ENCODE results near the gene SUGT1. TPM values are rescaled to one million over a fixed set of nuclear protein-coding genes. Genes with fewer than 3 reads are reported as not detected.
"Not testable (repeated sequence)": the region's sequence is repeated elsewhere in the genome, so short reads cannot be mapped to it uniquely, and the experiment has no call there.

Gene SUGT1
- total RNA-seq, 2 donors from 2014 or later = 34.4 to 47.8 TPM

DNA sequence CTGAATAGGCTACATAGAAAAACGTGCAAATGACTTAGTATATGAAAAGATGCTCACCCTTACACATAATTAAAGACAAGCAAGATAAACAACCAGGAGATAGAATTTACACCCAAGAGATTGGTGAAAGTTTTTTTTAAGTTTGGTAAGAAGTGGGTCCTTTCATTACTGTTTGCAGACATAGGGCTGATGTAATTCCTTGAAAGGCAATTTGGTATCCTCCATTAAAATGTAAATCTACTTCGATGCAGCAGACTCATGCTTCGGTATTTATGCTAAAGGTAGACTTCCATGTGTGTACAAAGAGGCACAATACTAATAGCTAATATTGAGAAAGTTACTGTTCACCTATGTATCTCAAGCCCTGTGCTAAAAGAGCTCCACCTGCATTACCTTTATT is 53.4 kb downstream of the SUGT1 start:
- no peak for DNase-seq (ENCODE audit: low spot score)
- no peaks in the 10 kb centered on the region for H3K36me3 ChIP-seq
- intact Hi-C loops (cut with DNase I) = no loop called here
- no peak for TF ChIP-seq POLR2A (IDR thresholded peaks at IDR 0.05)
- TF ChIP-seq POLR2AphosphoS5 (IDR thresholded peaks at IDR 0.05) = no peak
- TF ChIP-seq, protein P1, sequence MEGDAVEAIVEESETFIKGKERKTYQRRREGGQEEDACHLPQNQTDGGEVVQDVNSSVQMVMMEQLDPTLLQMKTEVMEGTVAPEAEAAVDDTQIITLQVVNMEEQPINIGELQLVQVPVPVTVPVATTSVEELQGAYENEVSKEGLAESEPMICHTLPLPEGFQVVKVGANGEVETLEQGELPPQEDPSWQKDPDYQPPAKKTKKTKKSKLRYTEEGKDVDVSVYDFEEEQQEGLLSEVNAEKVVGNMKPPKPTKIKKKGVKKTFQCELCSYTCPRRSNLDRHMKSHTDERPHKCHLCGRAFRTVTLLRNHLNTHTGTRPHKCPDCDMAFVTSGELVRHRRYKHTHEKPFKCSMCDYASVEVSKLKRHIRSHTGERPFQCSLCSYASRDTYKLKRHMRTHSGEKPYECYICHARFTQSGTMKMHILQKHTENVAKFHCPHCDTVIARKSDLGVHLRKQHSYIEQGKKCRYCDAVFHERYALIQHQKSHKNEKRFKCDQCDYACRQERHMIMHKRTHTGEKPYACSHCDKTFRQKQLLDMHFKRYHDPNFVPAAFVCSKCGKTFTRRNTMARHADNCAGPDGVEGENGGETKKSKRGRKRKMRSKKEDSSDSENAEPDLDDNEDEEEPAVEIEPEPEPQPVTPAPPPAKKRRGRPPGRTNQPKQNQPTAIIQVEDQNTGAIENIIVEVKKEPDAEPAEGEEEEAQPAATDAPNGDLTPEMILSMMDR (IDR thresholded peaks at IDR 0.05) = no peak
- H3K27ac ChIP-seq = no peak overlapping the region
- WGBS = 72% methylated on average over 3 of the region's 3 CpGs
- H3K4me3 ChIP-seq = no peak overlapping the region
- no peaks in the 10 kb centered on the region for H3K4me1 ChIP-seq (replicated peaks)
- no peaks in the 10 kb centered on the region for H3K27me3 ChIP-seq (replicated peaks; ENCODE audit: insufficient read depth)
- no peaks in the 10 kb centered on the region for H3K9me3 ChIP-seq

DNA sequence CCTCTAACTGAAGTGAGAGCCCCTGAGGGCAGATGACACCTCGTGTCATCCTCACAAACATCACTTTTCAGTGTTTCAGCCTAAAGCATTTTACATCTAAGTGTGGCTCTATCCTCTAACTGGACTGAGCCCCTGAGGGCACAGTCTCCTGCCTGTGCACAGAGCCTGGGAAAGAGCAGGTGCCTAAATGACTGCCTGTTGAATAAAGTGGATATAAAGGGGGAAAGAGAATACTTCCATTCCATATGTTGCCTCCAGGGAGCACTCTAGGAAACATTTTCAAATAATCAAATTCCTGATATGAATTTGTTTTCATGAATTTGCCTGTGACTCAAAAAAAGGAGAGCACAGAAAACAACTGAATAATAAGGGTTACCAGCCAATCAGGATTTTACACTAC is 54.7 kb downstream of the SUGT1 start:
- no peaks in the 10 kb centered on the region for H3K27me3 ChIP-seq (replicated peaks; ENCODE audit: insufficient read depth)
- no peaks in the 10 kb centered on the region for H3K36me3 ChIP-seq
- no peaks in the 10 kb centered on the region for H3K9me3 ChIP-seq
- WGBS = 73% methylated on average over 1 of the region's 1 CpG
- H3K27ac ChIP-seq = no peak overlapping the region
- no peak overlapping the region for H3K4me3 ChIP-seq
- TF ChIP-seq, protein P1 (IDR thresholded peaks at IDR 0.05) = no peak
- no peak for TF ChIP-seq POLR2AphosphoS5 (IDR thresholded peaks at IDR 0.05)
- no peak for TF ChIP-seq POLR2A (IDR thresholded peaks at IDR 0.05)
- DNase-seq (ENCODE audit: low spot score) = no peak
- intact Hi-C loops (cut with DNase I) = no loop called here
- no peaks in the 10 kb centered on the region for H3K4me1 ChIP-seq (replicated peaks)

DNA sequence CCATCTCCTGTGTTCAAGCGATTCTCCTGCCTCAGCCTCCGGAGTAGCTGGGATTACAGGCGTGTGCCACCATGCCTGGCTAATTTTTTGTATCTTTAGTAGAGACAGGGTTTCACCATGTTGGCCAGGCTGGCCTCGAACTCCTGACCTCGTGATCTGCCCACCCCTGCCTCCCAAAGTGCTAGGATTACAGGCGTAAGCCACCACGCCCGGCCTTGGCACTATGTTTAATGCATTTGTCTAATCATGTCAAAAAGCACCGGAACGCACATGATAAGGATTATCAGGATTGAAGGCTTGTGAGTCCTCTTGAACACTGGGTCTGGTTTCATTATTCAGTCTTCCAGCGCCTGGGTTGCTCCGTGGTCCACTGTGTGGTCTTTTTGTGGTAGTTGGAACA is 55.6 kb downstream of the SUGT1 start:
- H3K27me3 ChIP-seq (replicated peaks; ENCODE audit: insufficient read depth); H3K4me3 ChIP-seq; H3K4me1 ChIP-seq (replicated peaks); intact Hi-C loops (cut with DNase I); DNase-seq (ENCODE audit: low spot score); H3K9me3 ChIP-seq; H3K36me3 ChIP-seq; H3K27ac ChIP-seq: not testable (repeated sequence)
- WGBS = 90% methylated on average over 12 of the region's 12 CpGs

DNA sequence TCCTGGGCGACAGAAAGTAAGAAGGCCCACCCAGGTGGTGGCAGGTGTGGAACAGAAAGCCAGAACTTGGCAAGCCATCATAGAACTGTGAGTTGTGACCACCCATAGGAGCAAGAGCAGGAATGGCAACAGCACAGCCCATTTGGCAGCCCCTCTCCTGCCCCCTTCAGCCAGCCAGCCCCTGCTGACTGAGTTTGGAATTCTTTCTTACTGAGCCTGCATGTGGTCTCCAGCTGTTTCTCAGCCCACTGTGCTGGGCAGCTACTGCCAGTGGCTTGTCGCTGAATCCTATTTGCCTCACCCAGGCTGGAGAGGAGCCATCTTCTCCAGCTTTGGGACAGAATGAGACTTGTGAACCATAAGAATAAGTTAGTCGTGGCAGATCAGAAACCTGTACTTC is 58.6 kb downstream of the SUGT1 start:
- Histone ChIP-seq H3K9me3 (no peaks in the 10 kb centered on the region), H3K27ac (no peak overlapping the region), H3K4me1 (replicated peaks) (no peaks in the 10 kb centered on the region), H3K36me3 (no peaks in the 10 kb centered on the region), H3K27me3 (replicated peaks; ENCODE audit: insufficient read depth) (no peaks in the 10 kb centered on the region), H3K4me3 (no peak overlapping the region)
- DNase-seq (ENCODE audit: low spot score) = no peak
- TF ChIP-seq POLR2A (IDR thresholded peaks at IDR 0.05) (no peak), POLR2AphosphoS5 (IDR thresholded peaks at IDR 0.05) (no peak)
- TF ChIP-seq, protein P1 (IDR thresholded peaks at IDR 0.05) = no peak
- intact Hi-C loops (cut with DNase I) = no loop called here
- WGBS = 44% methylated on average over 3 of the region's 3 CpGs

DNA sequence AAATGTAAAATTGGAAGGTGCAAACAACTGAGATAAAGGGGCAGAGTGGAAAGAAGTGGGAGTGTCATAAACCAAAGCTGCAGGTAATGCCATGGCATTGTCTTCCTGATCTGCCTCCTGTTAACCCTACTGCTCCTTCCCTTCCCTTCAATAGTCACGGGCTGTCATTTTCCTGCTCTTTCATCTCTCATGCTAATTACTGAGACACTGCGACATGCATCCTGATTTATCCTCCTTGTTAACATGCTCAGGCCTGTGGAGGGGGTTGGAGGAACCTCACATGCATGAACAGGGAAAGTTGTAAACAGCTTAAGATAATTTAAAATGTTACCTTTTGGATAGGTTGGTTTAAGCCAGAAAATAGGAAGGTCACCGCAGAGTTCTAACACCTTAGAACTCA is 59.7 kb downstream of the SUGT1 start:
- Histone ChIP-seq H3K27me3 (replicated peaks; ENCODE audit: insufficient read depth) (no peaks in the 10 kb centered on the region), H3K36me3 (no peaks in the 10 kb centered on the region), H3K4me1 (replicated peaks) (no peaks in the 10 kb centered on the region), H3K9me3 (no peaks in the 10 kb centered on the region), H3K4me3 (no peak overlapping the region), H3K27ac (no peak overlapping the region)
- TF ChIP-seq POLR2A (IDR thresholded peaks at IDR 0.05) (no peak), POLR2AphosphoS5 (IDR thresholded peaks at IDR 0.05) (no peak)
- TF ChIP-seq, protein P1 (IDR thresholded peaks at IDR 0.05) = no peak
- intact Hi-C loops (cut with DNase I) = no loop called here
- DNase-seq (ENCODE audit: low spot score) = no peak
- WGBS = 39% methylated on average over 3 of the region's 3 CpGs
